ENCODE results near the gene DNASE1L2. TPM values are rescaled to one million over a fixed set of nuclear protein-coding genes. Genes with fewer than 3 reads are reported as not detected.

DNASE1L2 gene
- total and polyA plus RNA-seq, 10 of the 15 experiments (the other 5 are each of a cell fraction or from before 2014, with no cell fraction given) = 0.06 to 1.5 (median 0.29) TPM

- Histone ChIP-seq H3K27ac (ENCODE audit: control insufficient read depth, insufficient read depth) (no peak overlapping the region), H3K4me1 (ENCODE audit: control insufficient read depth, insufficient read depth, low read length) (no peaks in the 10 kb centered on the region), H4K20me1 (ENCODE audit: control insufficient read depth, insufficient read depth) (peaks cover 11% of the 10 kb centered on the region), H3K36me3 (ENCODE audit: control insufficient read depth in 2 of 2, insufficient read depth in 2 of 2, low read length in 1 of 2) (peaks cover 39 to 59% of the 10 kb centered on the region in 2 experiments), H2AFZ (ENCODE audit: control insufficient read depth, low read depth, low read length) (no peak overlapping the region), H3K4me3 (no peak overlapping the region), H3K9ac (ENCODE audit: control insufficient read depth, insufficient read depth, low read length) (no peak overlapping the region), H3K79me2 (ENCODE audit: control insufficient read depth, insufficient read depth, low read length) (peaks cover 26% of the 10 kb centered on the region), H3K27me3 (replicated peaks in 1 of 2; ENCODE audit: control insufficient read depth in 2 of 2, insufficient read depth in 2 of 2, low read length in 1 of 2) (no peaks in the 10 kb centered on the region), H3K4me2 (ENCODE audit: control insufficient read depth, insufficient read depth) (no peak overlapping the region), H3K9me3 (replicated peaks; ENCODE audit: control insufficient read depth, insufficient read depth, low read length) (no peaks in the 10 kb centered on the region)
- WGBS (ENCODE audit: insufficient coverage, insufficient replicate concordance, low lambda C conversion rate, missing lambda C conversion rate) = 98% methylated on average over 8 of the region's 8 CpGs
- no peak for FAIRE-seq
- intact Hi-C loops (cut with micrococcal nuclease; ENCODE audit: unreplicated experiment) = loop anchor here (5.0 to 10.0 kb wide), 2 partner anchors 103 to 245 kb away; partner anchors contain the start of gene TRAF7
- CTCF ChIA-PET = no interaction called here
- in situ Hi-C loops (cut with MboI) = no loop called here
- no TSS peak for BruUV-seq (replicated peaks)
- RAD21 ChIA-PET (ENCODE audit: unreplicated experiment) = no interaction called here
- no peak for ATAC-seq
- SMC1A ChIA-PET (ENCODE audit: uncharacterized antibody, unreplicated experiment) = no interaction called here
- POLR2A ChIA-PET = no interaction called here
- DNase-seq (ENCODE audit: low read depth, low spot score) = no peak
- TF ChIP-seq ZNF687 (IDR thresholded peaks at IDR 0.05) (no peak), PML (IDR thresholded peaks at IDR 0.05; ENCODE audit: low read length) (no peak), USF1 (IDR thresholded peaks at IDR 0.05; ENCODE audit: borderline replicate concordance, extremely low read length, insufficient read depth, low read depth, low read length) (no peak), RB1 (IDR thresholded peaks at IDR 0.05; ENCODE audit: borderline replicate concordance) (no peak), KLF5 (IDR thresholded peaks at IDR 0.05; ENCODE audit: partially characterized antibody) (no peak), MAX (IDR thresholded peaks at IDR 0.05; ENCODE audit: low read depth, low read length) (no peak), DPF2 (IDR thresholded peaks at IDR 0.05) (no peak), HCFC1 (IDR thresholded peaks at IDR 0.05; ENCODE audit: low read length) (no peak), EP300 (IDR thresholded peaks at IDR 0.05; ENCODE audit: borderline replicate concordance in 1 of 2, control insufficient read depth in 1 of 2, low read depth in 2 of 2, low read length in 2 of 2) (no peak), TBL1XR1 (IDR thresholded peaks at IDR 0.05; ENCODE audit: low read depth, low read length) (no peak), EED (IDR thresholded peaks at IDR 0.05; ENCODE audit: low read depth) (no peak), IKZF2 (IDR thresholded peaks at IDR 0.05) (no peak), ZNF217 (IDR thresholded peaks at IDR 0.05) (no peak), RAD51 (IDR thresholded peaks at IDR 0.05) (no peak), PBX3 (IDR thresholded peaks at IDR 0.05; ENCODE audit: insufficient replicate concordance, low read depth, low read length) (no peak), EZH2 (IDR thresholded peaks at IDR 0.05; ENCODE audit: borderline replicate concordance, control insufficient read depth, low read depth, low read length) (no peak)
Observed at GRCh38 chr16:2260250-2260649, 24.0 kb downstream of the DNASE1L2 start.

All from GM12878 (cell line).